SU-DHL-6 (cell line): ENCODE data around the gene NRG3.

ENCODE experiments used
- H2AFZ ChIP-seq: fragments of 200-600 bp; sonication (generic); 2 replicates; pipeline ENCODE4 v1.6.1; 2014; ENCODE audit warnings: low read depth, mild to moderate bottlenecking, moderate library complexity, mixed read lengths, antibody characterized with exemption, low read length; ENCODE audit not compliant: severe bottlenecking
- H3F3A ChIP-seq: fragments of 200-600 bp; shearing (Covaris generic); 2 replicates; pipeline ENCODE4 v1.6.0; 2016; ENCODE audit warnings: antibody characterized with exemption, mild to moderate bottlenecking; ENCODE audit not compliant: insufficient read depth
- H3K27ac ChIP-seq: fragments of 200-600 bp; sonication (generic); 2 replicates; pipeline ENCODE4 v1.5.1; 2016; ENCODE audit warnings: low read depth, mild to moderate bottlenecking, low read length, moderate library complexity, mixed read lengths
- H3K27me3 ChIP-seq: fragments of 200-600 bp; sonication (generic), shearing (Covaris generic); 2 replicates; pipeline ENCODE4 v1.6.0; 2014; ENCODE audit warnings: mild to moderate bottlenecking, low read length
- H3K36me3 ChIP-seq: fragments of 200-600 bp; sonication (generic); 2 replicates; pipeline ENCODE4 v1.6.1; 2014; ENCODE audit warnings: mild to moderate bottlenecking, low read length, mixed read lengths
- H3K4me2 ChIP-seq: fragments of 300-600, 200-600 bp; shearing (Covaris generic), sonication (generic); 2 replicates; pipeline ENCODE4 v1.6.0; 2014; ENCODE audit warnings: low read length, low read depth, mild to moderate bottlenecking; ENCODE audit not compliant: poor library complexity, severe bottlenecking
- H3K4me3 ChIP-seq: fragments of 200-600 bp; sonication (generic); 2 replicates; pipeline ENCODE4 v1.5.1; 2014; ENCODE audit warnings: antibody characterized with exemption, low read length, mild to moderate bottlenecking, mixed read lengths; ENCODE audit not compliant: insufficient read depth, poor library complexity, severe bottlenecking
- H3K79me2 ChIP-seq: fragments of 200-600 bp; sonication (generic); 2 replicates; pipeline ENCODE4 v1.6.1; 2014; ENCODE audit warnings: mild to moderate bottlenecking, low read length, moderate library complexity; ENCODE audit not compliant: insufficient read depth
- H3K9ac ChIP-seq: fragments of 200-600 bp; sonication (generic); 2 replicates; pipeline ENCODE4 v1.7.0; 2014; ENCODE audit warnings: mild to moderate bottlenecking, low read length
- H3K9me2 ChIP-seq: fragments of 200-600 bp; sonication (generic); replicated peaks from 2 replicates; pipeline ENCODE4 v1.6.1; 2014; ENCODE audit warnings: low read length; ENCODE audit not compliant: insufficient read depth
- H3K9me3 ChIP-seq: fragments of 200-600 bp; sonication (generic); 2 replicates; pipeline ENCODE4 v1.6.1; 2014; ENCODE audit warnings: low read length, mixed read lengths; ENCODE audit not compliant: insufficient read depth
- H4K20me1 ChIP-seq: fragments of 200-600 bp; sonication (generic); 2 replicates; pipeline ENCODE4 v1.6.1; 2014; ENCODE audit warnings: low read depth, mild to moderate bottlenecking, antibody characterized with exemption, low read length, moderate library complexity, mixed read lengths
- CTCF ChIP-seq: fragments of 200-600 bp; sonication (generic); IDR thresholded peaks from one replicate; pipeline ENCODE4 v1.5.1; 2017; ENCODE audit warnings: antibody characterized with exemption, mild to moderate bottlenecking, low read length, moderate library complexity; ENCODE audit not compliant: insufficient read depth, poor library complexity, severe bottlenecking
- EZH2phosphoT487 ChIP-seq: fragments of 200-600 bp; sonication (generic), shearing (Covaris generic); conservative IDR thresholded peaks from 2 replicates; pipeline ENCODE4 v1.6.1; 2018; ENCODE audit warnings: mild to moderate bottlenecking, antibody characterized with exemption, low read length, moderate library complexity, mixed read lengths

The NRG3 gene

GRCh38 chr10:82581940-82582339, 706.9 kb downstream of the NRG3 start:
- Histone ChIP-seq H4K20me1 (no peaks in the 10 kb centered on the region), H2AFZ (no peak overlapping the region), H3K9ac (no peak overlapping the region), H3K4me3 (no peak overlapping the region), H3K4me2 (no peak overlapping the region), H3K9me2 (no peaks in the 10 kb centered on the region), H3K27me3 (no peaks in the 10 kb centered on the region), H3K79me2 (no peaks in the 10 kb centered on the region), H3F3A (no peaks in the 10 kb centered on the region), H3K9me3 (no peaks in the 10 kb centered on the region), H3K36me3 (no peaks in the 10 kb centered on the region), H3K27ac (no peak overlapping the region)
- no peak for TF ChIP-seq CTCF
- TF ChIP-seq EZH2phosphoT487, result no peak

- no peaks in the 10 kb centered on the region for H3K27me3 ChIP-seq
- TF ChIP-seq CTCF, result no peak
- no peak for TF ChIP-seq EZH2phosphoT487
- H3K4me3 ChIP-seq, result no peak overlapping the region
- no peaks in the 10 kb centered on the region for H3F3A ChIP-seq
- H3K4me2 ChIP-seq, result no peak overlapping the region
- no peaks in the 10 kb centered on the region for H3K9me3 ChIP-seq
- H3K9me2 ChIP-seq, result no peaks in the 10 kb centered on the region
- H4K20me1 ChIP-seq, result no peaks in the 10 kb centered on the region
- H3K36me3 ChIP-seq, result no peaks in the 10 kb centered on the region
- H3K79me2 ChIP-seq, result no peaks in the 10 kb centered on the region
- no peak overlapping the region for H3K9ac ChIP-seq
- no peak overlapping the region for H2AFZ ChIP-seq
- H3K27ac ChIP-seq, result no peak overlapping the region
Measured at GRCh38 chr10:82591421-82591820, 716.4 kb downstream of the NRG3 start.

GRCh38 chr10:82597840-82598239, 722.8 kb downstream of the NRG3 start:
- H3K27me3 ChIP-seq, result no peaks in the 10 kb centered on the region
- no peaks in the 10 kb centered on the region for H3K36me3 ChIP-seq
- H3K4me2 ChIP-seq, result no peak overlapping the region
- H3K9ac ChIP-seq, result no peak overlapping the region
- no peaks in the 10 kb centered on the region for H3K9me3 ChIP-seq
- H4K20me1 ChIP-seq, result no peaks in the 10 kb centered on the region
- H2AFZ ChIP-seq, result no peak overlapping the region
- no peak overlapping the region for H3K4me3 ChIP-seq
- H3K27ac ChIP-seq, result no peak overlapping the region
- H3K79me2 ChIP-seq, result no peaks in the 10 kb centered on the region
- TF ChIP-seq EZH2phosphoT487 (no peak), CTCF (no peak)
- no peaks in the 10 kb centered on the region for H3F3A ChIP-seq
- no peaks in the 10 kb centered on the region for H3K9me2 ChIP-seq
